Liver (tissue), 3 donors: ENCODE results near the gene BLOC1S5.

Experiments used
- CTCF ChIP-seq: fragments of 150-350 bp; IDR thresholded peaks from 2 replicates; pipeline ENCODE4 v1.5.1; 2017; ENCODE audit warnings: improper control_type of control experiment, low read depth, low read length; ENCODE audit not compliant: missing input control
- FOXA2 ChIP-seq: IDR thresholded peaks from 2 replicates; pipeline ENCODE4 v1.6.1; 2016; ENCODE audit warnings: antibody characterized with exemption
- GABPA ChIP-seq, 2 donors: IDR thresholded peaks in 1 of 2; conservative IDR thresholded peaks in 1 of 2; 2 replicates each; pipeline ENCODE4 v1.6.1; 2016; ENCODE audit warnings: antibody characterized with exemption in 2 of 2, mild to moderate bottlenecking in 1 of 2, moderate library complexity in 1 of 2
- JUND ChIP-seq, 2 donors: IDR thresholded peaks; 2 replicates each; pipeline ENCODE4 v1.6.1; 2016; ENCODE audit warnings: antibody characterized with exemption in 2 of 2
- MAX ChIP-seq: IDR thresholded peaks from 2 replicates; pipeline ENCODE4 v1.6.1; 2016; ENCODE audit warnings: antibody characterized with exemption
- NR2F2 ChIP-seq: IDR thresholded peaks from 2 replicates; pipeline ENCODE4 v1.6.1; 2016; ENCODE audit warnings: antibody characterized with exemption
- RAD21 ChIP-seq, 2 donors: IDR thresholded peaks; 2 replicates each; pipeline ENCODE4 v1.6.1; 2016; ENCODE audit warnings: antibody characterized with exemption in 2 of 2, mild to moderate bottlenecking in 2 of 2
- RXRA ChIP-seq, 2 donors: IDR thresholded peaks; 2 replicates each; pipeline ENCODE4 v1.6.1; 2017 to 2018; ENCODE audit warnings: antibody characterized with exemption in 2 of 2, mild to moderate bottlenecking in 1 of 2
- SP1 ChIP-seq: IDR thresholded peaks from 2 replicates; pipeline ENCODE4 v1.6.1; 2018; ENCODE audit warnings: antibody characterized with exemption, mild to moderate bottlenecking
- TAF1 ChIP-seq: conservative IDR thresholded peaks from 2 replicates; pipeline ENCODE4 v1.6.1; 2016; ENCODE audit warnings: antibody characterized with exemption, mild to moderate bottlenecking
- ZBTB33 ChIP-seq: IDR thresholded peaks from 2 replicates; pipeline ENCODE4 v1.6.1; 2016; ENCODE audit warnings: antibody characterized with exemption
- TF ChIP-seq, protein P1 (sequence below): IDR thresholded peaks from 2 replicates; pipeline ENCODE4 v1.6.1; 2016; ENCODE audit warnings: antibody characterized with exemption, mild to moderate bottlenecking
- TF ChIP-seq, protein P2 (sequence below): IDR thresholded peaks from 2 replicates; pipeline ENCODE4 v1.6.1; 2016; ENCODE audit warnings: antibody characterized with exemption
- donor health status: healthy.
- donor health status: healthy.

GRCh38 chr6:8030920-8031319 lies 33.3 kb downstream of the BLOC1S5 start:
- no peak for TF ChIP-seq MAX
- no peak for TF ChIP-seq RAD21 (IDR thresholded peaks at IDR 0.05)
- no peak for TF ChIP-seq CTCF
- TF ChIP-seq, protein P1, sequence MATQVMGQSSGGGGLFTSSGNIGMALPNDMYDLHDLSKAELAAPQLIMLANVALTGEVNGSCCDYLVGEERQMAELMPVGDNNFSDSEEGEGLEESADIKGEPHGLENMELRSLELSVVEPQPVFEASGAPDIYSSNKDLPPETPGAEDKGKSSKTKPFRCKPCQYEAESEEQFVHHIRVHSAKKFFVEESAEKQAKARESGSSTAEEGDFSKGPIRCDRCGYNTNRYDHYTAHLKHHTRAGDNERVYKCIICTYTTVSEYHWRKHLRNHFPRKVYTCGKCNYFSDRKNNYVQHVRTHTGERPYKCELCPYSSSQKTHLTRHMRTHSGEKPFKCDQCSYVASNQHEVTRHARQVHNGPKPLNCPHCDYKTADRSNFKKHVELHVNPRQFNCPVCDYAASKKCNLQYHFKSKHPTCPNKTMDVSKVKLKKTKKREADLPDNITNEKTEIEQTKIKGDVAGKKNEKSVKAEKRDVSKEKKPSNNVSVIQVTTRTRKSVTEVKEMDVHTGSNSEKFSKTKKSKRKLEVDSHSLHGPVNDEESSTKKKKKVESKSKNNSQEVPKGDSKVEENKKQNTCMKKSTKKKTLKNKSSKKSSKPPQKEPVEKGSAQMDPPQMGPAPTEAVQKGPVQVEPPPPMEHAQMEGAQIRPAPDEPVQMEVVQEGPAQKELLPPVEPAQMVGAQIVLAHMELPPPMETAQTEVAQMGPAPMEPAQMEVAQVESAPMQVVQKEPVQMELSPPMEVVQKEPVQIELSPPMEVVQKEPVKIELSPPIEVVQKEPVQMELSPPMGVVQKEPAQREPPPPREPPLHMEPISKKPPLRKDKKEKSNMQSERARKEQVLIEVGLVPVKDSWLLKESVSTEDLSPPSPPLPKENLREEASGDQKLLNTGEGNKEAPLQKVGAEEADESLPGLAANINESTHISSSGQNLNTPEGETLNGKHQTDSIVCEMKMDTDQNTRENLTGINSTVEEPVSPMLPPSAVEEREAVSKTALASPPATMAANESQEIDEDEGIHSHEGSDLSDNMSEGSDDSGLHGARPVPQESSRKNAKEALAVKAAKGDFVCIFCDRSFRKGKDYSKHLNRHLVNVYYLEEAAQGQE = no peak
- TF ChIP-seq, protein P2, sequence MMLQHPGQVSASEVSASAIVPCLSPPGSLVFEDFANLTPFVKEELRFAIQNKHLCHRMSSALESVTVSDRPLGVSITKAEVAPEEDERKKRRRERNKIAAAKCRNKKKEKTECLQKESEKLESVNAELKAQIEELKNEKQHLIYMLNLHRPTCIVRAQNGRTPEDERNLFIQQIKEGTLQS = no peak
- TF ChIP-seq GABPA (IDR thresholded peaks at IDR 0.05 in 1 of 2, conservative IDR thresholded peaks at IDR 0.05 in 1 of 2) = no peak
- no peak for TF ChIP-seq JUND (IDR thresholded peaks at IDR 0.05)
- TF ChIP-seq NR2F2 = no peak
- TF ChIP-seq SP1 = no peak
- no peak for TF ChIP-seq FOXA2
- TF ChIP-seq ZBTB33 = no peak
- TF ChIP-seq TAF1 = no peak
- TF ChIP-seq RXRA (IDR thresholded peaks at IDR 0.05) = no peak
